Inferior parietal cortex (tissue), 1 donor: Measurements from ENCODE around the gene CEP72.
"Not testable (repeated sequence)": the region's sequence is repeated elsewhere in the genome, so short reads cannot be mapped to it uniquely, and the experiment has no call there.

Experiments
- DNase-seq: peaks from one replicate; pipeline ENCODE4 v3.0.0-alpha.2; 2016; ENCODE audit errors: extremely low spot score

Gene CEP72, protein sequence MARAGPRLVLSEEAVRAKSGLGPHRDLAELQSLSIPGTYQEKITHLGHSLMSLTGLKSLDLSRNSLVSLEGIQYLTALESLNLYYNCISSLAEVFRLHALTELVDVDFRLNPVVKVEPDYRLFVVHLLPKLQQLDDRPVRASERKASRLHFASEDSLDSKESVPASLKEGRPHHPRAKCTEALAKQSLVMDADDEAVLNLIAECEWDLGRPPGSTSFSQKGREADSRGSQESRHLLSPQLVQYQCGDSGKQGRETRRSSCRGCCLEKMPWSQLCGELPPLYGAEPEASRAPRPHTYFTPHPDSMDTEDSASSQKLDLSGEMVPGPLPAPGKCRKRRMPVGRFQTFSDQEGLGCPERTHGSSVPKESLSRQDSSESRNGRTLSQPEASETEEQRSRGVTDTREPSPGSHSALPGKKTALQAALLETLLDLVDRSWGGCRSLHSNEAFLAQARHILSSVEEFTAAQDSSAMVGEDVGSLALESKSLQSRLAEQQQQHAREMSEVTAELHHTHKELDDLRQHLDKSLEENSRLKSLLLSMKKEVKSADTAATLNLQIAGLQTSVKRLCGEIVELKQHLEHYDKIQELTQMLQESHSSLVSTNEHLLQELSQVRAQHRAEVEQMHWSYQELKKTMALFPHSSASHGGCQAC

DNA sequence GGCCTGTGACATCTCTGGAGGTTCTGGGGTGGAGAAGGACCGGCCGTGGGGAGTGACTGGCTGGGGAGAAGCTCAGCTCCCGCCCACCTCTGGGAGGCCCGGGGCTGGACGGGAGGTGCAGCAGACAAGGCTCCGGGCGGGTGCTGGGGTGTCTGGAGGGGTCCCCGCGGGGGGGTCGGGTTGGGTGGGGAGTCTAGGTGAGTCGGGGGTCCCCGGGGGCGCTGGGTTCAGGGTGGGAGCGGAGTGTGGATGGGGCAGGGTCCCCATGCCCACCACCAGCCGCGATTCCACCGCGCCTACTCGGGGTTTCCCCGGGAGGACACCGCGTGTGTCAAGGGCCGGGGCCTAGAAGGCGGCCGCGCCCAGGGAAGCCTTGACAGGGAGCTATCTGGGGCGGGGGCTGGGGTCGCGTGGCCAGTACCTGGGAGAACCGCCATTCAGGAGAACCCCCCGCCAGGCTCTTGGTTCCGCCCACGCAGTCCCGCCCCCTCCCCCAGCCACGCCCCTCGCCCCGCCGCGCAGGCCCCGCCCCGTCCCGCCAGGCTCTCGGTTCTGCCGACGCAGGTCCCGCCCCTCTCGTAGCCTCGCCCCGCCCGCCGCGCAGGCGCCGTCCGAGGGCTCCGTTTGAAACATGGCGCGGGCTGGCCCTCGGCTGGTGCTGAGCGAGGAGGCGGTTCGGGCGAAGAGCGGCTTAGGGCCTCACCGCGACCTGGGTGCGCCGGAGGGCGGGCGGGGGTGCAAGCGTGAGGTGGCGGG, at the start of gene CEP72:
TSS of gene CEP72 (plus strand) at position 610 of the 756 bp plus-strand sequence. CDS start at position 632, 22 bp downstream.
- peak; percentile 87 for DNase-seq

DNA sequence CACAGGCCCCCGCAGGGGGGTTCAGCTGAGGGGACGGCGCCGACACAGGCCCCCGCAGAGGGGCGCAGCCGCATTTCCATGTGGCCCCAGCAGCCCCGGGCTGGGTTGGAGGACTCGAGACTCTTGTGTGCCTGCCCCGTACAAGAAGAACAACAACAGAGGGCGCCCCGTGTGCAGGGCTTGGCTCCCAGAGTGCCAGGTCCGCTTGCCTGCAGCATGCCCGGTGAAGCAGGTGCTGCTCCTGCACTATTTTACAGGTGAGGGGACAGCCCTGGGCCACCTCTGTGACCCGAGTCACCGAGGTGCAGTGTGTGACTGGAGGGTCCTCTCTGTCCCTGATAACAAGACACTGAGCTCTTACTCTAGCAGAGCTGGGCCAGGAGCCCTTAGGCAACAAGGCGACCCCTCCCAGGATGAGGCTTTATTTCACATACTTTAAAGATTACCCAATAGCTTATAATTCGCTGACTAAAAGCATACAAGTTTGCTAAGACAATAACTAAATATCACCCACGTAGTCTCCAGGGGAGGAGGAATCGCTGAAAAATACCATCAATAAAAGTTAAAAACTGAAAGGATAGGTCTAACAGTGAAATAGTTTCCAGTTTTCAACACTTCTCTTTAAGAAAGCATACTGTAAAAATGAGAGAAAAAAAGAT, 46.2 kb upstream of the CEP72 start:
- DNase-seq = no peak

- no peak for DNase-seq
Measured at GRCh38 chr5:566636-567309, 45.4 kb upstream of the CEP72 start.

GRCh38 chr5:567664-568060, 44.5 kb upstream of the CEP72 start:
- DNase-seq = no peak

GRCh38 chr5:568061-568781, 43.9 kb upstream of the CEP72 start:
- no peak for DNase-seq

DNA sequence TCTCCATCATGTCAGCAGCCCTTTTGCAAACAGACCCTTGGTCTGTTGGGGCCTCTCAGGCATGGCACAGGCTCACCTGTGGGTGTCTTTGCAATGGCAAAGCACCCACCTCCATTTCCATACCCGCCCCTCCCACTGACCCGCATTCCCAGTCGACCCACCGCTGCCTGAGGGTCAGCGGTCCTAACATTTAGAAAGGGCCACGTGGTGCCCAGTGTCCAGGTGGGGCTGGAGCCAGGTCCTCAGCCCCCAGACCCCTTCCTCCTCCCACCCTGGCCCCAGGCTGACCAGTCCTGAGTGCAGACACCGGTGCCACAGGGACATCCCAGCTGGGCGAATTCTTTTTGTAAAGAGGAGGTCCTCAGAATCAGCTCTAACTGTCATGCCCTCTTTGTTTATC, 43.3 kb upstream of the CEP72 start:
- no peak for DNase-seq

- DNase-seq = no peak
Measured at GRCh38 chr5:569358-569867, 42.7 kb upstream of the CEP72 start.

GRCh38 chr5:569868-570361, 42.2 kb upstream of the CEP72 start:
- no peak for DNase-seq

DNA sequence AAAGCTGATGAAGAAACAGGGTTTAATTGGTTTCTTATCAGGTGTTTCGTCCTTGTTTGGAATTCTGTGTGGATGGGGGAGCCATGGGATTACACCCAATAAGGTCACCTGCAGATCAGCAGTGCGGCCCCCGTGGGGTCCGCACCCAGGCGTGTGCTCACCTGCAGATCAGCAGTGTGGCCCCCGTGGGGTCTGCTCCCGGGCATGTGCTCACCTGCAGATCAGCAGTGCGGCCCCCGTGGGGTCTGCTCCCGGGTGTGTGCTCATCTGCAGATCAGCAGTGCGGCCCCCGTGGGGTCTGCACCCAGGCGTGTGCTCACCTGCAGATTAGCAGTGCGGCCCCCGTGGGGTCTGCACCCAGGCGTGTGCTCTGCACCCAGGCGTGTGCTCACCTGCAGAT, 41.7 kb upstream of the CEP72 start:
- no peak for DNase-seq

- DNase-seq = no peak
Measured at GRCh38 chr5:570886-571285, 41.3 kb upstream of the CEP72 start.

GRCh38 chr5:571791-572190, 40.3 kb upstream of the CEP72 start:
- DNase-seq = no peak

GRCh38 chr5:572398-573019, 39.6 kb upstream of the CEP72 start:
- no peak for DNase-seq

GRCh38 chr5:573206-573605, 38.9 kb upstream of the CEP72 start:
- no peak for DNase-seq

DNA sequence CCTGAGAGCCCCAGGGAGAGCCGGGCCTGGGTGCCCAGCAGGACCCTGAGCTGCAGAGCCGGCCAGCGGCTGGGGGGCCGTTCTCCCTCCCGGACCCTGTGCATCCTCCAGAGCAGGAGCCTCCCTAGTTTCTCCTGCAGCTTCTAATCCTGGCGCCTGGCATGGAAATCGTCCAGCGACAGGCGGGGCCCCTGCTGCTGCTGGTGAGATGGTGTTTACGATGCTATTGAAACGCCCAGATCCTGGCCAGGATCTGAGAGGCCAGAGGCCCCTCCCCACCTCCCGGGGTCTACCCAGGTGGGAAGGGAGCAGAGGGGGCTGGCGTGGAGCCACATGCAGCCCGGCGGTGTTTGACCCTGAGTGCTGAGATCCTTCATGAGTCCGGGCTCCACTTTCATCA, 38.2 kb upstream of the CEP72 start:
- no peak for DNase-seq

DNA sequence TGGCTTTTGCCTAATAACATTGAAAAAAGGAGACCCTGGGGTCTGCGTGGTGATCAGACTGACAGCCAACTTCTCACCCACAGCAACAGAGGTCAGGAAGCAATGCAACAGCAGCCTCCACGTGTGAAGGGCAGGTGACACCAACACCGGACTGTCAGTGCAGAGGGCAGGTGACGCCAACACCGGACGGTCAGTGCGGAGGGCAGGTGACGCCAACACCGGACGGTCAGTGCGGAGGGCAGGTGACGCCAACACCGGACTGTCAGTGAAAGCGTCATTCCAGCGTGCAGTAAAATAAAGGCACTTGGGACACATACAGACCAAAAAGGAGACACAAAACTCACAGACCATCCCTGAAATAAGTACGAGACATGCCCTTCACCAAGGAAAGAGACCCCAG, 37.2 kb upstream of the CEP72 start:
- no peak for DNase-seq

DNA sequence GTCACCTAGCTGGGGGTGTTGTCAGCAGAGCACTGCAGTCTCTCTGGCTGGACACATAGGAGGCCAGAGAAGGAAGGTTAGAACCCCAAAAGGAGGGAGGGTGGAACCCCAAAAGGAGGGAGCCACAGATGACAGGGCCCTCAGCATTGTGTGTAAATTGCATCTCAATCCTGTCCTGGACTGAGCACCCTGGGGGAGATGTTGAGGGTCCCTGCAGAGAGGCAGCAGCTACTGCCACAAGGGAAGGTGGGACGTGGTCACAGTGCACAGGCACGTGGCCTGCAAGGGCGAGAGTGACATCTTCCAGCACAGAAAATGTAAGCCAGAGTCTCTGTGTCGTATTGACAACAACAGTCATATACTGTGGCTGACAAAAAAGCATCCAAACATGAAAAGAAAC, 36.5 kb upstream of the CEP72 start:
- no peak for DNase-seq

DNA sequence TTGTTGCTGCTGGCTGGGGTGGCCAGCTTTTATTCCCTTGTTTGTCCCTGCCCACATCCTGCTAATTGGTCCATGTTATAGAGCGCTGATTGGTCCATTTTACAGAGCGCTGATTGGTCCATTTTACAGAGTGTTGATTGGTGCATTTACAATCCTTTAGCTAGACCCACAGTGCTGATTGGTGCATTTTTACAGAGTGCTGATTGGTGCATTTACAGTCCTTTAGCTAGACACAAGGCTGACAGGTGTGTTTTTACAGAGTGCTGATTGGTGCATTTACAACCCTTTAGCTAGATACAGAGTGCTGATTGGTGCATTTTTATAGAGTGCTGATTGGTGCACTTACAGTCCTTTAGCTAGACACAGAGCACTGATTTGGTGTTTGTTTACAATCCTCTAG, 34.9 kb upstream of the CEP72 start:
- not testable (repeated sequence) for DNase-seq

- DNase-seq = no peak
Measured at GRCh38 chr5:577800-578199, 34.3 kb upstream of the CEP72 start.

GRCh38 chr5:579211-579610, 32.9 kb upstream of the CEP72 start:
- DNase-seq = no peak

GRCh38 chr5:579746-580366, 32.3 kb upstream of the CEP72 start:
- no peak for DNase-seq
